Stimulated activated naive CD8-positive, alpha-beta T cell treated with anti-CD3 and anti-CD28 coated beads, Interleukin-15, Interleukin-2, amounts not matched to agents 100 U/mL and 50 U/mL, for 24 hours (primary cell): ENCODE data around the gene PYGO1.
A peak's percentile ranks its signal among the peaks of the same experiment; 100 is the strongest.
"Not testable (repeated sequence)": the region's sequence is repeated elsewhere in the genome, so short reads cannot be mapped to it uniquely, and the experiment has no call there.

Source experiments
- ATAC-seq: fragments of 150-1000 bp; cut with Tn5 transposase; one replicate; pipeline ENCODE4 v1.10.0; 2021
- DNase-seq: peaks from one replicate; pipeline ENCODE4 v3.0.0; 2021

The PYGO1 gene

GRCh38 chr15:55564347-55565145 is 23.6 kb downstream of the PYGO1 start:
- DNase-seq = no peak
- no peak for ATAC-seq

GRCh38 chr15:55562601-55563000 is 25.5 kb downstream of the PYGO1 start:
- ATAC-seq = no peak
- no peak for DNase-seq

DNA sequence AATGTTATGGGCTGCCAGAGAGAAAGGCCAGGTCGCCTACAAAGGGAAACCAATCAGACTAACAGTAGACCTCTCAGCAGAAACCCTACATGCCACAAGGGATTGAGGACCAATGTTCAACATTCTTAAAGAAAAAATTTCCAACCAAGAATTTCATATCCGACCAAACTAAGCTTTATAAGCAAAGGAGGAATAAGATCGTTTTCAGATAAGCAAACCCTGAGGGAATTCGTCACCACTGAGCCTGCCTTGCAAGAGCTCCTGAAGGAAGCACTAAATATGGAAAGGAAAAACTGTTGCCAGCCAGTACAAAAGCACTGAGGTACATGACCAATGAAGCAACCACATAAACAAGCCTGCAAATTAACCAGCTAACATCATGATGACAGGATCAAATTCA is 33.1 kb downstream of the PYGO1 start:
- DNase-seq (no peak), ATAC-seq (no peak)

- ATAC-seq (no peak), DNase-seq (no peak)
Measured at GRCh38 chr15:55552926-55553325, 35.2 kb downstream of the PYGO1 start.

- no peak for ATAC-seq
- DNase-seq = no peak
Measured at GRCh38 chr15:55552451-55552850, 35.7 kb downstream of the PYGO1 start.

DNA sequence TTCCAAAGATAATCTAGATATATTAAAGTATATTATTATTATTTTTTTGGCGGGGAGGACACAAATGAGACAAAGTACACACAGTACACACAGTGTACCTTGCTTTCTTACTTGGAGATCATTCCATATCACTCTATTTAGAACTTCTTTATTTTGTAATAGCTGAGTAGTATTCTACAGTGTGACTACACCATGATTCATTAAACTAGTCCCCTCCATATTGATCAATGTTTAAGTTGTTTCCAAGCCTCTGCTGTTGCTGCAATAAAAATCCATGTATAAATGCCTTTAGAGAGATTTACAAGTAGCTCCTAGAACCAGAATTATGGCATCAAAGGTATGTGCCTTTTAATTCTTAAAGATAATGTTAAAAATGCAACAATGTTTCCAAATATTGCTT is 38.8 kb downstream of the PYGO1 start:
- ATAC-seq = no peak
- no peak for DNase-seq

DNA sequence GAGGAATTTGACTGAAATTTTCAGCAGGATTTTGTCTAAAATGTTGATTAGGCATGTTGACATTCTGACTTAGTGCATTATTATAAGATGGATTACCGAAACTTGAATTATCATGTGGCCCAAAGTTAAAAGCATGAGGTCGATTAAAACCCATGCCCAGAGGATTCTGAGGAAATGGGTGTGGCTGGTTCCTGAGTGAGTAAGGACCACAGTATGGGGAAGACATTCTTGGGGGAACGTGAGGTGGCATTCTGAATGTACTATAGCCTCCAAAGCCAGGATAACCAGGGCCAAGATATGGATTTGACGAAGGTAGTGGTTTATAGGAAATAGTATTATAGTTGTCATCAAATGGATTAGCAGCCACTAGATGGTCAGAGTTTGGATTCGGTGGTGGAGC is 41.4 kb downstream of the PYGO1 start:
- ATAC-seq = no peak
- no peak for DNase-seq

DNA sequence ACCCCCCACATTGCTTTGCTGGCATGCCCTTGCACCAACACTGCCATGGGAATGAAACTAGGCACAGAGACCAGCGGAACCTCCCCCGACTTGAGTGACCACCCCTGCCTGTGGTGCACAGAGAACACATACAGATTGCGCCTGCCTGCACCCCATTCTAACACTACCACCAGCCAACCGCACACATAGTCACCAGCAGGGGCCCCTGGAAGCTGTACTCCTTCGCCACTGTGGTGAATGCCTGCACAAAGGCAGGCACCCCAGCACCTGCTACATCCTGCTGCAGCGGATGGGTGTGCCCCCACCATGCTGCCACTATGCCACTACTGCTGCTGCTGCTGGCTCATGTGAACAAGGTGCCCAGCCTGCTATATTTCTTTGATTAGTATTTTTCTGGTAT is 52.7 kb downstream of the PYGO1 start:
- ATAC-seq (peak; percentile 40), DNase-seq (no peak)

GRCh38 chr15:55532944-55533343 is 55.2 kb downstream of the PYGO1 start:
- ATAC-seq (no peak), DNase-seq (no peak)

- DNase-seq (no peak), ATAC-seq (no peak)
Measured at GRCh38 chr15:55530861-55531313, 57.3 kb downstream of the PYGO1 start.

- ATAC-seq (no peak), DNase-seq (no peak)
Measured at GRCh38 chr15:55528812-55529211, 59.3 kb downstream of the PYGO1 start.

DNA sequence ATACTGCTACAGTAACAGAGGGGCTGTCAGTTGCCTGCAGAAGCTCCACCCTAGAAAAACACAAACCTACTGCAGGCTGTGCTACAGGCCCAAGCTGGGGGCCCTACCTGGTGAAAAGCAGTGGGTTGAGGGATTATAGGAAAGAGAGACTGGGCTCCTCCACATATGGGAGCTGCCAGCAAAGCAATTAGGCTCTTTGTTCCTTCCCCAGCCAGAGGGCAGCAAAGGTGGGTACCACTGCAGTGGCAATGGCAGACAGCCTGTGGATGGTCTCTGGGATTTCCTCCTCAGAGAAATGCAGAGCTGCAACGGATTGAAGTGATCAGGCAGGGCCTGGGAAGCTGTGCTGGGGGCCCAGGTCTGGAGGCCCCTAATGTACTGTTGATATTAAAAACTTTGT is 61.0 kb downstream of the PYGO1 start:
- no peak for ATAC-seq

GRCh38 chr15:55526559-55527036 is 61.5 kb downstream of the PYGO1 start:
- no peak for DNase-seq

More for the DNA sequence above, 61.0 kb downstream of the PYGO1 start:
- no peak for DNase-seq

GRCh38 chr15:55522742-55523450 is 65.2 kb downstream of the PYGO1 start:
- DNase-seq = no peak
- ATAC-seq = no peak

More at GRCh38 chr15:55526559-55527036, 61.5 kb downstream of the PYGO1 start:
- no peak for ATAC-seq

- DNase-seq (no peak), ATAC-seq (no peak)
Measured at GRCh38 chr15:55518641-55519040, 69.5 kb downstream of the PYGO1 start.

GRCh38 chr15:55518009-55518408 is 70.1 kb downstream of the PYGO1 start:
- ATAC-seq (no peak), DNase-seq (no peak)

DNA sequence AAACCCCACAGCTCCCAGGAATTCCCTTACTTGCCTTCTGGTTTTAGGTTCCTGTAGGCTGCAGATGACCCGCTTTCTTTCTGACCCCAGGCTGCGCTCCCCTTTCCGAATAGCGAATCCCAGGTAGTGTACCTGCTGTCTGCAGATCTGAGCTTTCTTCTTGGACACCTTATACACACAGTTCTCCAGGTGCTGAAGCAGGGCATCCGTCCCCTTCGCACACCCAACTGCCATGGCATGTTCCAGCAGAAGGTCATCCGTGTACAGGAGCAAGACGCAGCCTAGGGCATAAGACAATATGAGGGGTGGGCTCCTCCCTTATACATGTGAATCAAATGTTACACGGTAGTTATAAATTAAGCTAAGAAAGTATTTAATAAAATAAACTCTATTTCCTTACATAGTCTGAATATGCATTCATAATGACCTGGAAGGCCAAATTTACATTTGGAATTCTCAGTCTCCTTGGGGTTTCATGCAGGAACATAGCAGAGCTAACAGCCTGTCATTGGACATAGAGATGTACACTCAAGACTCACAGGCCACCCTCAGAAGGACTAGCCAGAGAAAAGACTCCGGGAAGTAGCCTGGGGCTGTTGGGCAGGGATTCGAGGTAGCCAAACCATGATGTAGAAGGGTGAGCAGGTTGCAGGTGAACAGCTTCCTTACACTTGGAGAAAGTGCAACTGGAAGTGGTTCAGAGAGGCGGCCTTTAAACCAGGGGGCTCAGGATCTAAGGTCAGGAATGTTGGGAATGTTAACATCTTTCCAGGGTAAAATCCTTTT is 72.0 kb downstream of the PYGO1 start:
- DNase-seq = no peak
- ATAC-seq = no peak

- no peak for ATAC-seq
- no peak for DNase-seq
Measured at GRCh38 chr15:55515491-55515890, 72.7 kb downstream of the PYGO1 start.

DNA sequence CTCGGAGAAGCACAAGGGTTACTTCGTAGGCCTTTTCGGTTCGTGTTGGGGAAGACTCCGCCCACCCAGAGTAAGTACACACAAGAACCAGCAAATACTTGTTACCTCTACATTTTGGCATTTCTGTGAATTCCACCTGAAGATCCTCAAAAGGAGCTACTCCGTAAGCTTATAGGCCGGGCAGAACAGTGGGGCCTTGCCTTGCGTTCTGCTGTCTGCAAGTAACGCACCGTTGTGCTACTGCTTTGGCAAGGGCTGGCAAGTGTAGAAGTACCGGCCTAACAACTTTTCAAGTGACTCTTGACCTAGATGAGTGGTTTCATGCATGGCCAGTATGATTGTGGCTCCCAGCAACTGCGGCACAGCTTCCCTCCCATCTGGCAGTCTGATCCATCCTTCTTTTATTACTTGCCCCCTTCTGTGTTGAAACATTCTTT is 73.7 kb downstream of the PYGO1 start:
- ATAC-seq = no peak
- no peak for DNase-seq

GRCh38 chr15:55513621-55514413 is 74.3 kb downstream of the PYGO1 start:
- not testable (repeated sequence) for ATAC-seq, DNase-seq

DNA sequence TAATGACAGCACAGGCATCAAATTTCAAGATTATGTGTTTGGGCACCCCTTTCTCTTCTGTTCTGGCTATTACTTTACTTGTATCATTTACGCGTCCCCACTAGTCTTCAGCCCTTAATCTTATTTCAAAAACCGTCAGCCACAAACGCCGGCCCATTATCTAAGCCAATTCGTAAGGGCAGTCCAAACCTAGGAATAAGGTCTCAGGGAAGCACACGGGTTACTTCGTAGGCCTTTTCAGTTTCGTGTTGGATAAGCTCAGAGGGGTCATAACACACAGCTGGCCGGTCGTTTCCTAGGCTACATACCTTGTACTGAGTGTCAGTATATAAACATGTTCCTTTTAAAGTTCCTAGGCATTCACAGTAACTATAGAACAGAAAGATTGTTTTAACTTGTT is 75.0 kb downstream of the PYGO1 start:
- no peak for DNase-seq
- ATAC-seq = no peak

- ATAC-seq (no peak), DNase-seq (no peak)
Measured at GRCh38 chr15:55507567-55507966, 80.6 kb downstream of the PYGO1 start.
